H1 (cell line): Measurements from ENCODE around the gene MRPL52. TPM values are rescaled to one million over a fixed set of nuclear protein-coding genes. Genes with fewer than 3 reads are reported as not detected.

Source experiments
- CTCF ChIA-PET: fragments of 300-600 bp; sonication (Branson Sonifier 250); formaldehyde crosslinking; loops from one replicate; lab custom pipeline; 2021; ENCODE audit not compliant: partially characterized antibody; lab: Charles Lee
- POLR2A ChIA-PET: fragments of 300-600 bp; sonication (Branson Sonifier 250); formaldehyde crosslinking; loops from one replicate; lab custom pipeline; 2021; ENCODE audit warnings: inconsistent platforms; ENCODE audit not compliant: partially characterized antibody; lab: Charles Lee
- DNase-seq, 2 experiments: peaks; one replicate each; pipeline versions ENCODE4 v3.0.0 to v3.0.0-alpha.2; 2010 to 2022; ENCODE audit warnings: low spot score in 2 of 2, low read depth in 1 of 2, mixed read lengths in 1 of 2
- FAIRE-seq: peaks from 2 replicates; lab custom pipeline; 2011; peaks lifted over from hg19 to GRCh38; lab: Jason Lieb, UNC
- H2AFZ ChIP-seq: 2 replicates; pipeline ENCODE4 v1.8.1; 2012; ENCODE audit warnings: low read length, inconsistent platforms
- H2AK5ac ChIP-seq: 2 replicates; pipeline ENCODE4 v1.6.1; 2013; ENCODE audit warnings: low read depth, low read length
- H2BK120ac ChIP-seq: replicated peaks from 2 replicates; pipeline ENCODE3; 2013; ENCODE audit warnings: low read depth, low read length, inconsistent platforms
- H2BK12ac ChIP-seq: 2 replicates; pipeline ENCODE4 v1.6.1; 2013; ENCODE audit warnings: low read depth, low read length
- H2BK15ac ChIP-seq: 2 replicates; pipeline ENCODE4 v1.6.1; 2013; ENCODE audit warnings: low read length
- H2BK20ac ChIP-seq: 2 replicates; pipeline ENCODE4 v1.6.1; 2013; ENCODE audit warnings: low read length
- H2BK5ac ChIP-seq: 2 replicates; pipeline ENCODE4 v1.6.1; 2013; ENCODE audit warnings: low read depth, low read length
- H3K14ac ChIP-seq: 2 replicates; pipeline ENCODE4 v1.6.1; 2013; ENCODE audit warnings: inconsistent platforms; ENCODE audit not compliant: insufficient read length
- H3K18ac ChIP-seq: 2 replicates; pipeline ENCODE4 v1.6.1; 2013; ENCODE audit warnings: low read length; ENCODE audit errors: extremely low read depth
- H3K23ac ChIP-seq: 2 replicates; pipeline ENCODE4 v1.6.1; 2013; ENCODE audit warnings: inconsistent platforms; ENCODE audit not compliant: insufficient read length
- H3K23me2 ChIP-seq: 2 replicates; pipeline ENCODE4 v1.6.1; 2013; ENCODE audit warnings: low read depth, low read length
- H3K27ac ChIP-seq: 2 replicates; pipeline ENCODE4 v1.6.1; 2011; ENCODE audit warnings: low read depth, low read length, inconsistent platforms
- H3K27me3 ChIP-seq, 4 experiments: replicated peaks in 1 of 4; 1 replicate in 1 of 4; 2 replicates in 3 of 4; pipeline versions ENCODE4 v1.6.1 to v1.8.1; 2011 to 2013; ENCODE audit warnings: low read length in 3 of 4, mild to moderate bottlenecking in 3 of 4, inconsistent platforms in 2 of 4, mixed read lengths in 2 of 4, moderate library complexity in 1 of 4; ENCODE audit not compliant: control insufficient read depth in 3 of 4, insufficient read depth in 3 of 4; ENCODE audit errors: extremely low read depth in 1 of 4
- H3K36me3 ChIP-seq, 4 experiments: 2 replicates each; pipeline versions ENCODE4 v1.6.1 to v1.8.1; 2011 to 2013; ENCODE audit warnings: mild to moderate bottlenecking in 4 of 4, low read length in 3 of 4, moderate library complexity in 2 of 4, control low read depth in 1 of 4, inconsistent platforms in 1 of 4; ENCODE audit not compliant: insufficient read depth in 4 of 4, control insufficient read depth in 2 of 4
- H3K4ac ChIP-seq: replicated peaks from 2 replicates; pipeline ENCODE3; 2013; ENCODE audit warnings: low read length, low read depth, mixed read lengths, inconsistent platforms; ENCODE audit not compliant: insufficient read length
- H3K4me1 ChIP-seq, 4 experiments: replicated peaks in 1 of 4; 1 replicate in 1 of 4; 2 replicates in 3 of 4; pipeline versions ENCODE4 v1.6.1 to v1.8.1; 2011 to 2013; ENCODE audit warnings: low read length in 3 of 4, inconsistent platforms in 2 of 4, mixed read lengths in 1 of 4; ENCODE audit not compliant: insufficient read depth in 4 of 4, control insufficient read depth in 3 of 4
- H3K4me2 ChIP-seq, 2 experiments: 2 replicates each; pipeline versions ENCODE4 v1.6.1 to v1.8.1; 2011 to 2013; ENCODE audit warnings: low read depth in 2 of 2, low read length in 2 of 2, control low read depth in 1 of 2, inconsistent platforms in 1 of 2, mild to moderate bottlenecking in 1 of 2; ENCODE audit not compliant: insufficient read depth in 1 of 2
- H3K4me3 ChIP-seq, 4 experiments: fragments of 200-600, 300-600 bp in 1 of 4; sonication (generic), shearing (Covaris generic), sonication (Bioruptor Twin) in 1 of 4; 2 replicates each; pipeline versions ENCODE4 v1.5.1 to v1.8.1; 2011 to 2016; ENCODE audit warnings: low read length in 4 of 4, low read depth in 3 of 4, control low read depth in 2 of 4, inconsistent platforms in 2 of 4, mild to moderate bottlenecking in 2 of 4, mixed read lengths in 1 of 4, moderate library complexity in 1 of 4; ENCODE audit not compliant: insufficient read depth in 2 of 4; ENCODE audit errors: extremely low read depth in 1 of 4
- H3K56ac ChIP-seq: replicated peaks from 2 replicates; pipeline ENCODE3; 2013; ENCODE audit warnings: low read depth, mild to moderate bottlenecking, mixed read lengths, low read length, inconsistent platforms; ENCODE audit not compliant: insufficient read length
- H3K79me1 ChIP-seq: 2 replicates; pipeline ENCODE4 v1.6.1; 2013; ENCODE audit warnings: low read depth, low read length, control low read depth
- H3K79me2 ChIP-seq, 2 experiments: 2 replicates each; pipeline versions ENCODE4 v1.6.1 to v1.8.1; 2012 to 2013; ENCODE audit warnings: low read length in 2 of 2, mild to moderate bottlenecking in 2 of 2, inconsistent platforms in 1 of 2; ENCODE audit not compliant: insufficient read depth in 2 of 2, control insufficient read depth in 1 of 2
- H3K9ac ChIP-seq, 4 experiments: replicated peaks in 1 of 4; 1 replicate in 1 of 4; 2 replicates in 3 of 4; pipeline versions ENCODE4 v1.6.1 to v1.8.1; 2011 to 2013; ENCODE audit warnings: low read depth in 3 of 4, low read length in 3 of 4, control low read depth in 2 of 4, mild to moderate bottlenecking in 2 of 4, moderate library complexity in 2 of 4, inconsistent platforms in 1 of 4; ENCODE audit errors: extremely low read depth in 1 of 4
- H3K9me3 ChIP-seq, 2 experiments: 2 replicates each; pipeline versions ENCODE4 v1.6.1 to v1.8.1; 2012 to 2013; ENCODE audit warnings: mild to moderate bottlenecking in 2 of 2, moderate library complexity in 2 of 2, control low read depth in 1 of 2, inconsistent platforms in 1 of 2, low read depth in 1 of 2, low read length in 1 of 2, mixed read lengths in 1 of 2; ENCODE audit not compliant: insufficient read depth in 2 of 2
- H4K20me1 ChIP-seq, 2 experiments: replicated peaks in 1 of 2; 2 replicates each; pipeline versions ENCODE3 to v1.8.1; 2011 to 2013; ENCODE audit warnings: inconsistent platforms in 2 of 2, low read length in 2 of 2, mild to moderate bottlenecking in 1 of 2; ENCODE audit not compliant: insufficient read depth in 2 of 2, control insufficient read depth in 1 of 2
- H4K5ac ChIP-seq: 2 replicates; pipeline ENCODE4 v1.6.1; 2013; ENCODE audit warnings: low read length, low read depth, mixed read lengths, inconsistent platforms; ENCODE audit not compliant: insufficient read length
- H4K8ac ChIP-seq: 2 replicates; pipeline ENCODE4 v1.8.0; 2013; ENCODE audit warnings: mild to moderate bottlenecking, moderate library complexity, low read length, inconsistent platforms; ENCODE audit not compliant: insufficient read depth; ENCODE audit errors: extremely low read depth
- H4K91ac ChIP-seq: replicated peaks from 2 replicates; pipeline ENCODE3; 2013; ENCODE audit warnings: low read length, mixed read lengths, inconsistent platforms; ENCODE audit not compliant: insufficient read length
- CREB1 ChIP-seq: IDR thresholded peaks from 2 replicates; pipeline ENCODE4 v1.6.1; 2012; ENCODE audit warnings: inconsistent platforms
- CTCF ChIP-seq, 3 experiments: IDR thresholded peaks; 1 replicate in 2 of 3; 2 replicates in 1 of 3; pipeline versions ENCODE4 v1.5.1 to v1.6.1; 2011; ENCODE audit warnings: low read length in 3 of 3, mild to moderate bottlenecking in 3 of 3, inconsistent platforms in 2 of 3, low read depth in 1 of 3, moderate library complexity in 1 of 3; ENCODE audit not compliant: insufficient read depth in 1 of 3; ENCODE audit errors: control extremely low read depth in 1 of 3
- EP300 ChIP-seq, 2 experiments: IDR thresholded peaks; 1 replicate in 1 of 2; 2 replicates in 1 of 2; pipeline ENCODE4 v1.6.1; 2011 to 2012; ENCODE audit warnings: low read depth in 2 of 2, low read length in 2 of 2, mild to moderate bottlenecking in 2 of 2, borderline replicate concordance in 1 of 2, inconsistent platforms in 1 of 2, moderate library complexity in 1 of 2
- KDM5A ChIP-seq: fragments of 200-600 bp; IDR thresholded peaks from 2 replicates; pipeline ENCODE4 v1.7.1; 2012; ENCODE audit warnings: mild to moderate bottlenecking, low read length, inconsistent platforms, mixed read lengths
- RBBP5 ChIP-seq: IDR thresholded peaks from 2 replicates; pipeline ENCODE4 v1.7.1; 2012; ENCODE audit warnings: low read depth, mild to moderate bottlenecking, inconsistent platforms, low read length, moderate library complexity, borderline replicate concordance
- WGBS, 2 experiments: shearing (Covaris generic) in 1 of 2; methylation state at CpG; one replicate each; pipeline versions ENCODE4 v1.1.6 to v1.1.7; 2013 to 2015; ENCODE audit warnings: low lambda C conversion rate in 2 of 2, mixed read lengths in 2 of 2, inconsistent platforms in 1 of 2, low coverage in 1 of 2, missing lambda C conversion rate in 1 of 2; ENCODE audit not compliant: insufficient replicate concordance in 2 of 2, insufficient coverage in 1 of 2, insufficient read length in 1 of 2; ENCODE audit errors: extremely low coverage in 1 of 2, missing lambda C conversion rate in 1 of 2; 5-methylcytosine and 5-hydroxymethylcytosine counted together
- polyA plus RNA-seq, 7 experiments: library from polyadenylated mRNA; depleted of rRNA in 3 of 7; stranded (reverse) in 5 of 7; unstranded in 2 of 7; fragments of >200 nt in 5 of 7; fragments of 200-250 nt in 2 of 7; gene quantifications; 1 replicate in 5 of 7; 2 replicates in 1 of 7; 4 replicates in 1 of 7; pipeline versions ENCODE4 v1.2.1 to v1.2.3, GENCODE V29; 2011 to 2013; ENCODE audit warnings: missing spikeins in 2 of 7, mixed read lengths in 2 of 7
- total RNA-seq: library from RNA; stranded (reverse); fragmentation: NEBNext Ultra II Directional; extraction: Animal tissue kit (Norgen Biotek cat#: 25700); gene quantifications from 2 replicates; pipeline ENCODE4 v1.2.1, GENCODE V29; 2021
- TF ChIP-seq, protein P1 (sequence below): IDR thresholded peaks from 2 replicates; pipeline ENCODE4 v1.6.1; 2012; ENCODE audit warnings: low read length, inconsistent platforms

Gene MRPL52
- total and polyA plus RNA-seq, 2 of the 8 experiments (the other 6 are each of a cell fraction or from before 2014, with no cell fraction given) = 70.5 to 176 TPM

- H3K23me2 ChIP-seq = no peaks in the 10 kb centered on the region
- H3K4me3 ChIP-seq = no peak overlapping the region
- peaks cover 0 to 2% of the 10 kb centered on the region in 2 experiments for H4K20me1 ChIP-seq
- no peaks in the 10 kb centered on the region for H3K9me3 ChIP-seq
- no peak overlapping the region for H2BK5ac ChIP-seq
- H2BK12ac ChIP-seq = no peak overlapping the region
- peaks cover 7 to 44% (median 32%) of the 10 kb centered on the region in 4 experiments; a peak in 7 of 8 replicates for H3K36me3 ChIP-seq
- no peak overlapping the region for H2BK20ac ChIP-seq
- no peaks in the 10 kb centered on the region for H3K27me3 ChIP-seq
- H2BK15ac ChIP-seq = no peak overlapping the region
- no peak overlapping the region; the same call in 1 of the 2 replicates for H4K8ac ChIP-seq
- no peak overlapping the region for H3K9ac ChIP-seq
- H3K4me1 ChIP-seq = peaks cover 4 to 18% (median 10%) of the 10 kb centered on the region in 4 experiments; a peak in 6 of 7 replicates
- no peak overlapping the region for H2AK5ac ChIP-seq
- H3K4me2 ChIP-seq = no peak overlapping the region
- no peak overlapping the region for H4K91ac ChIP-seq
- ChIA-PET POLR2A (interaction anchor here (2.7 to 13.9 kb wide), 2 partner anchors 12 to 24 kb away, joined by 9 to 203 read pairs; partner anchors contain the start of genes MMP14 and MRPL52), CTCF (interaction anchor here (1.1 to 56.0 kb wide), 5 partner anchors 13 to 72 kb away, joined by 3 to 1562 read pairs (median 6); partner anchors contain the start of genes LRP10, MMP14, MRPL52 and REM2)
- no peak overlapping the region for H3K4ac ChIP-seq
- H2AFZ ChIP-seq = no peak overlapping the region
- H2BK120ac ChIP-seq = no peak overlapping the region
- 93% methylated on average over 12 of the region's 26 CpGs; no CpG with 5 or more reads in 1 of the 2 experiments for WGBS, 2 experiments
- H3K23ac ChIP-seq = no peak overlapping the region
- H3K18ac ChIP-seq = no peak overlapping the region
- H3K79me1 ChIP-seq = no peaks in the 10 kb centered on the region
- H3K14ac ChIP-seq = no peak overlapping the region
- H3K27ac ChIP-seq = no peak overlapping the region
- FAIRE-seq (no peak), DNase-seq (no peak)
- H3K79me2 ChIP-seq = no peaks in the 10 kb centered on the region
- H4K5ac ChIP-seq = no peak overlapping the region
- H3K56ac ChIP-seq = no peak overlapping the region
- TF ChIP-seq, protein P1, sequence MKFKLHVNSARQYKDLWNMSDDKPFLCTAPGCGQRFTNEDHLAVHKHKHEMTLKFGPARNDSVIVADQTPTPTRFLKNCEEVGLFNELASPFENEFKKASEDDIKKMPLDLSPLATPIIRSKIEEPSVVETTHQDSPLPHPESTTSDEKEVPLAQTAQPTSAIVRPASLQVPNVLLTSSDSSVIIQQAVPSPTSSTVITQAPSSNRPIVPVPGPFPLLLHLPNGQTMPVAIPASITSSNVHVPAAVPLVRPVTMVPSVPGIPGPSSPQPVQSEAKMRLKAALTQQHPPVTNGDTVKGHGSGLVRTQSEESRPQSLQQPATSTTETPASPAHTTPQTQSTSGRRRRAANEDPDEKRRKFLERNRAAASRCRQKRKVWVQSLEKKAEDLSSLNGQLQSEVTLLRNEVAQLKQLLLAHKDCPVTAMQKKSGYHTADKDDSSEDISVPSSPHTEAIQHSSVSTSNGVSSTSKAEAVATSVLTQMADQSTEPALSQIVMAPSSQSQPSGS = no peak
- TF ChIP-seq KDM5A = no peak
- TF ChIP-seq EP300 (IDR thresholded peaks at IDR 0.05; ENCODE audit: borderline replicate concordance in 1 of 2, low read depth in 2 of 2, low read length in 2 of 2) = no peak
- no peak for TF ChIP-seq RBBP5
- no peak for TF ChIP-seq CTCF (IDR thresholded peaks at IDR 0.05; ENCODE audit: control extremely low read depth in 1 of 3, insufficient read depth in 1 of 3, low read depth in 1 of 3, low read length in 3 of 3)
- no peak for TF ChIP-seq CREB1
Measured at GRCh38 chr14:22845821-22846625, 16.3 kb downstream of the MRPL52 start.
